ENCODE results near the gene MAD2L1. TPM values are rescaled to one million over a fixed set of nuclear protein-coding genes. Genes with fewer than 3 reads are reported as not detected.

Gene MAD2L1
- total RNA-seq, 1 experiment from 2014 or later = 43.7 TPM

- intact Hi-C loops (cut with micrococcal nuclease; ENCODE audit: unreplicated experiment) (no loop called here), in situ Hi-C loops (cut with HindIII; ENCODE audit: low pct_unique_long_range_greater_than_20kb, low sequenced_read_pairs) (no loop called here)
- Histone ChIP-seq H3K36me3 (ENCODE audit: control insufficient read depth, insufficient read depth, low read length) (no peaks in the 10 kb centered on the region), H3K27me3 (ENCODE audit: control insufficient read depth, insufficient read depth, low read length) (no peaks in the 10 kb centered on the region), H3K4me1 (ENCODE audit: control insufficient read depth, insufficient read depth, low read length) (no peaks in the 10 kb centered on the region), H3K4me3 (ENCODE audit: low read depth in 2 of 2, low read length in 2 of 2) (no peak overlapping the region), H3K9me3 (ENCODE audit: control insufficient read depth, insufficient read depth, low read depth, low read length) (no peaks in the 10 kb centered on the region), H3K27ac (ENCODE audit: low read length) (no peak overlapping the region)
- TF ChIP-seq POLR2AphosphoS5 (IDR thresholded peaks at IDR 0.05; ENCODE audit: low read depth, low read length) = no peak
- TF ChIP-seq SIN3A (IDR thresholded peaks at IDR 0.05; ENCODE audit: borderline replicate concordance, insufficient read depth, low read depth, low read length) = no peak
- TF ChIP-seq CTCF (IDR thresholded peaks at IDR 0.05) = no peak
- TF ChIP-seq REST (IDR thresholded peaks at IDR 0.05; ENCODE audit: insufficient read depth in 1 of 2, low read depth in 2 of 2, low read length in 1 of 2) = no peak
- CTCF ChIA-PET = no interaction called here
- POLR2A ChIA-PET = no interaction called here
- no TSS peak for BruUV-seq (replicated peaks)
- ATAC-seq (no peak), DNase-seq (ENCODE audit: low read depth, low spot score) (no peak)
Observed at GRCh38 chr4:120011725-120012124, 54.9 kb downstream of the MAD2L1 start.

- Histone ChIP-seq H3K36me3 (ENCODE audit: control insufficient read depth, insufficient read depth, low read length) (no peaks in the 10 kb centered on the region), H3K4me3 (ENCODE audit: low read depth in 2 of 2, low read length in 2 of 2) (no peak overlapping the region), H3K27me3 (ENCODE audit: control insufficient read depth, insufficient read depth, low read length) (no peaks in the 10 kb centered on the region), H3K4me1 (ENCODE audit: control insufficient read depth, insufficient read depth, low read length) (no peaks in the 10 kb centered on the region), H3K9me3 (ENCODE audit: control insufficient read depth, insufficient read depth, low read depth, low read length) (no peaks in the 10 kb centered on the region), H3K27ac (ENCODE audit: low read length) (no peak overlapping the region)
- TF ChIP-seq TCF7L2 (IDR thresholded peaks at IDR 0.05; ENCODE audit: low read depth, low read length) = no peak
- no peak for TF ChIP-seq REST (IDR thresholded peaks at IDR 0.05; ENCODE audit: insufficient read depth in 1 of 2, low read depth in 2 of 2, low read length in 1 of 2)
- TF ChIP-seq POLR2AphosphoS5 (IDR thresholded peaks at IDR 0.05; ENCODE audit: low read depth, low read length) = no peak
- TF ChIP-seq CTCF (IDR thresholded peaks at IDR 0.05) = no peak
- no peak for TF ChIP-seq SIN3A (IDR thresholded peaks at IDR 0.05; ENCODE audit: borderline replicate concordance, insufficient read depth, low read depth, low read length)
- intact Hi-C loops (cut with micrococcal nuclease; ENCODE audit: unreplicated experiment) = no loop called here
- in situ Hi-C loops (cut with HindIII; ENCODE audit: low pct_unique_long_range_greater_than_20kb, low sequenced_read_pairs) = no loop called here
- DNase-seq (ENCODE audit: low read depth, low spot score) (no peak), ATAC-seq (no peak)
- BruUV-seq (replicated peaks) = no TSS peak
- POLR2A ChIA-PET = no interaction called here
- CTCF ChIA-PET = no interaction called here
Observed at GRCh38 chr4:120010646-120011045, 56.0 kb downstream of the MAD2L1 start.

Data from Panc1 (cell line).